Ecto neural progenitor cell (in vitro differentiated cells): Measurements from ENCODE around the gene DGCR6L.
"Not testable (repeated sequence)": the region's sequence is repeated elsewhere in the genome, so short reads cannot be mapped to it uniquely, and the experiment has no call there.

Source experiments
- DNase-seq: peaks from one replicate; pipeline ENCODE4 v3.0.0-alpha.2; 2018; ENCODE audit warnings: low spot score

DGCR6L gene

GRCh38 chr22:20325996-20326395, 6.1 kb upstream of the DGCR6L start:
- not testable (repeated sequence) for DNase-seq

DNA sequence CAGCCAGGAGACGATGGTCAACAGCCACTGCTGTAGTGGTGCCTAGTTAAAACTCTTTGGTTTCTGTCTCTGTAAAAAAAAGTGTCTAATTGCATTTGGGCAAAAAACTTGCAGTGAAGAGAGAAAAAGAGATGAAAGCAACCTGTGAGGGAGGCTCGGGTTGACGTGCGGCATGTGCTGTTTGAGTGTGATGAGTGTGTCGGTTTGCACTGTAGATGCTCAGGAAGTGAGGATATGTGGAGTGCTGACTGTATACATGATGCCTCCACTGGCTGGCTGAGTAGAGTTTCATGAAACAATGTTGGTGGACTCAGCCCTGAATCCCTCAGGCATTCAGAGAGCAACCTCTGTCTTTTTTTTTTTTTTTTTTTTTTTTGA, 4.3 kb upstream of the DGCR6L start:
- DNase-seq = peak; percentile 14

DNA sequence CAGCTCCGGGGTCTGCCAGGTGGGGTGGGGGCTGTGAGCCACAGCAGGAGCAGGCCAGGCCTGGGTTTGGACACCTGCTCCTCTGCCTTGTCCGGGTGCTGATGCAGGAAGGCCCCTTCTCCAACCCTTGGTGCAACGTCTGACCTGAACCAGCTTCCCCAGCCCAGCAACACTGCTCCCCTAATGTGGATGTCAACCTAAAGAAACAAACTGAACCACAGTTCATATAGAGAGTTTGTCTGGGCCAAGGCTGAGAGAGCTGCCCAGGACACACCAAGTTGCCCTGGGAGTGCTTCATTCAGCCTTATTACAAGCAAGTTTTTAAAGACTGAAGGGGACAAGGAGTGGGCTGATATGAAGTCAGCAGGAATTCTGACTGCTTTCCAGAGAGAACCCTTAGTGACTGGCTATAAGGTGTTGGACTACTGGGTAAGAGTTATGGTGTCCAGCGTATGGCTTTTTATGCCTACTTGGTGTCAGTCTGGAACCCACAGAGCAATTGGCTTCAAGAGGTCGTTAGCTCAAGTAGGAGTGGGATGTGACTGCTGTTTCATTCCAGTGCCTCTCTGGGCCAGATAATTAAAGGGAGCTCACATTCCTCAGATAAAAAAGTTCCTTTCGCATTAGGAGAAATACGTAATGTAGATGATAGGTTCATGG, 1.8 kb upstream of the DGCR6L start:
- peak; percentile 37 for DNase-seq

GRCh38 chr22:20320659-20321551, 1.0 kb upstream of the DGCR6L start:
- DNase-seq = peak; percentile 51

- DNase-seq = peak; percentile 67
Observed at GRCh38 chr22:20319041-20319744, 667 bp downstream of the DGCR6L start.

DNA sequence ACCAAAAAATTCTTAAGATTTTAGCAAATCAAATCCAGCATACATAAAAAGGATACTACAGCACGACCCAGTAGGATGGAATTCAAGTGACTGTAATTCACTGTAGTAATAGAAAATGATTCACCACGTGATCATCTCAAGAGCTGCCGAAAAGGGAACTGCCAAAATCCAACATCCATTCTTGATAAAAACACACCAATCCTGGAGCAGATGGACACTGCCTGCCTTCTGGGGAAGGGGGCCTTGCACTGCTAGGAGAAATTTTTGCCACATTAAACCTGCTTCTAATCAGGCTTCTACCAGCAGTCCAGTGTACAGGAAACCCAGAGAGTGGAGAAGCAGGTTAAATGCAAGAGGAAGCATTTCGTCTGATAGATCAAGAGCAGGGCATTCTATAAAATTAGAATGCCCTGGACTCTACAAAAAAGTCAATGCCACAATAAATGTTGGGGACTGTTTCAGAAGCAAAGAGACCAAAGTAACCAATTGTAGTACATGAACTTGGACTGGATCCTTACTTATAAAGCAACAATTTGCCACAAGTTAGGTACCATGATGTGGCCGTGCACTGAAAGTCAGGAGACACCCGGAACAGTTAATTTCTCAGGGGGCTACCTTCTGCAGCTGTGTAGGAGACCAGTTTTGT, 1.7 kb downstream of the DGCR6L start:
- peak; percentile 32 for DNase-seq

DNA sequence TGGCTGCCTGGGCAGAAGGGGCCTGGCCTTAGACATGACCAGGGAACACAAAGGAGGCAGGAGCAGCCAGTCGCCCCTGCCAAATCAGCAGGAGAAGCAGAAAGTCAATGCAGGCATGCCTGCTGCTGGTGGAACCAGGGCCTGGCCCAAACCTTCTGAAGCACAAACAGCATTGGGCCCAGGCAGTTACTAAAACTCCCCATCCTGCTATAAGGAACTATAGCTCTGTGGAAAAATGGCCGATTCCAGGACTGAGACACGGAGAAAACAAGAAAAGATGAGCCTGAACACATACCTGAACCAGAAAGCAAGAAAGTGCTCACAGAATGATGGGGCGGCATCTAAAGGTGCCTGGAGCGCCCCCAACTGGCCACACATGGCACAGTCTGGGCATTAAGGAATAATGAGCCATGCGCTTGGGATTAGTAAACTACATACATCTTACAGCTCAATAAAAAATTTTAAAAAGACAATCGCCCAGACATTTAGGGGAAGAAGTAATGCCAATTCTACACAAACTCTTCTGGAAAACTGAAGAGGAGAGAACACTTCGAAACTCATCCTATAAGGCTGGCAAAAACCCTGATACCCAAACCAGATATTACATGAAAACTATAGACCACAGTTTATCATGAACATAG, 2.3 kb downstream of the DGCR6L start:
- DNase-seq = peak; percentile 46

- DNase-seq = peak; percentile 40
Observed at GRCh38 chr22:20316844-20317401, 2.9 kb downstream of the DGCR6L start.

- DNase-seq = peak; percentile 38
Observed at GRCh38 chr22:20316217-20316843, 3.5 kb downstream of the DGCR6L start.

DNA sequence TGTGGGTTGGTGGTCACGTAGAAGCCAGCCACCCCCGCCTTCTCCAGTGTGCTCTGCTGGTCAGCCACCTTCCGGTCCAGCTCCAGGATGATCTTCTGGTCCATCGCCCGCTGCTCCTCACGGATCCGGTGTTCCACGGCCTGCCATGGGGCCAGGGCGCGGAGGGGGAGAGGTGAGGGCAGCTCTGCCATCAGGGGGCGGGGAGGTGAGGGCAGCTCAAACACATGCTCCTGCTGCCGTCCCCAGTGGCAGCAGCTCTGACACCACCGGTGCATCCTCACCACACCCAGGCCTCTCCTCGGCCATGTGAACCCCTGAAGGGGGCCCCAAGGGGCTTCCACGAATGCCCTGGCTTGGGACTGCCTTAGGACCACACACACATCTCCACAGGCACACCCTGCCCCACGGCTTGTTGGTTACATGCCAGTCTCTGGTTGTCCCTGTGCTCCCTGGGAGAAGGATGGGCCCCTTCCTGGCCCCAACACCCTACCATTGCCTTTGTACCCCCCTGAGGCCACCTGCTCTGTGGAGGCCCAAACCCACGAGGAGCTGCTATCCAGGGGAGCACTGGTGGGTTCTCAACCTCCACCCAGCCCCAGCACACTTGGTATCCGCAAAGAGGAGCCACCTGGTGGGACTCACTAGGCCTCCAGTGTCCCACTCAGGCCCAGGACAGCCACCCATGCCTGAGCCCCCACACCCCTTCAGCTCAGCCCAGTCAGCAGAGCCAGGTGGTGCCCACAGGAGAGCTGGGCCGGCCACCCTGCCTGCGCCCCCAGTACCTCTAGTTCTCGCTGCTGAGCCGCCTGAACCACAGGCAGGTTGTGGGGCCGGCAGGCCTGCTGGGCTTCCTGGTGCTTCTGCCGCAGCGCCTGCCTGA, 4.3 kb downstream of the DGCR6L start:
- peak; percentile 44 for DNase-seq

DNA sequence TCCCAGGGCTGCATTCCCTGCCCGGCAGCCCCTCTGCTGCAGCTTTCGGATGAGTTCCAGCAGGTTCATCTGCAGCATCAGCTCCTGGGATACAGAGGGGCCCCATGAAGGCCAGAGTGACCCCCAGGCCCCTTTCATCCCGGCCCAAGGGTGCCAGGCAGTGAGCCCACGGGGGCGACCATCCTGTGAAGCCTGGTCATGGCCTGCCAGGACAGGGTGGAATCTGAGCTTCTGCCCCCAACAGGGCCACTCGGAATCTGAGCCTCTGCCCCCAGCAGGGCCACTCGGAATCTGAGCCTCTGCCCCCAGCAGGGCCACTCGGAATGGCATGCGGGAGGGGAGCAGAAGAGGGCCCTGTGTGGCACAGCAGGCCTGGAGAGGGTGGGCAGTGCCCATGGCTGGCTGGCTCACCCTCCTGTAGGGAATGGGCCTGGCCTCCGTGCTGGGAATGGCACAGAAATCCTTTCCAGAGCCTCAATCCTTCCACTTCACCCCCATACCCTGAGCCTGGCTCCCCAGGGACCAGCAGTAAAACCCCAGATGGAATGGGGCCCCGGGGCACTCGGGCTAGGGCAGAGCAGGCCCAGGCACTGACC, 5.0 kb downstream of the DGCR6L start:
- DNase-seq = peak; percentile 9

GRCh38 chr22:20314206-20314605, 5.7 kb downstream of the DGCR6L start:
- peak; percentile 12 for DNase-seq

DNA sequence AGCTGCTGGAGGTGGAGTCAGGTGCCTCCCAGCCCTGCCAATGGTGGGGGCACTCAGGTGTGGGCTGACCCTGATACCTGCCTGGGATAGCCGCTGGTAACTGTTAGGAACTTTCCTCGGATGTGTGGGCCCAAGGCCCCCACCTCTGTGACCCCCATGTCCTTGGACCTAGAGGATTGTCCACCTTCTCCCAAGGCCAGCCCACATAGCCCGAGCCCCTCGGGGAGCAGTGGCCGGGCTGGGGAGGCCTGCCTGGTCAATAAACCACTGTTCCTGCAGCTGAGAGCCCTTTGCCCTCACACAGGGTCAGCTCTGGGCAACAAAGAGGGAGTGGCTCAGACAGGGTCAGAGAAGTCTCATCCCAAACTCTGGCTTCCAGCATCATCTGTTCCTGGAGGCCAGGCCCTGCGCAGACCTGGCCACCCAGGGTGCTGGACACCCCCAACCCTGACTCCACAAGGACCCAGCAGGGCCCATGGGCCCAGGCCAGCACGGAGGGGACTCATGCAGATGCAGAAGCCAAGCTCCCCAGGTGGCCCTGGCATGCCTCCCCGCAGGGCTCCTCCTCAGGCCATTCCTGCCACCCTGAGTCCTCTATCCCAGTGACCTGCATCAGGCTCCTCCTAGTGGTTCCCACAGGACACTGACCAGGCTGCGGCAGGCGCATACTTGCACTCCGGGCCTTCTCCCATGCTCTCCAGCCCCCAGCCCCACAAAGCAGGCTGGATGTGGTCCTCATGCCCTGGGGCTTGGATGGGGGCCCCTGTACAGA, 6.4 kb downstream of the DGCR6L start:
- peak; percentile 52 for DNase-seq

DNA sequence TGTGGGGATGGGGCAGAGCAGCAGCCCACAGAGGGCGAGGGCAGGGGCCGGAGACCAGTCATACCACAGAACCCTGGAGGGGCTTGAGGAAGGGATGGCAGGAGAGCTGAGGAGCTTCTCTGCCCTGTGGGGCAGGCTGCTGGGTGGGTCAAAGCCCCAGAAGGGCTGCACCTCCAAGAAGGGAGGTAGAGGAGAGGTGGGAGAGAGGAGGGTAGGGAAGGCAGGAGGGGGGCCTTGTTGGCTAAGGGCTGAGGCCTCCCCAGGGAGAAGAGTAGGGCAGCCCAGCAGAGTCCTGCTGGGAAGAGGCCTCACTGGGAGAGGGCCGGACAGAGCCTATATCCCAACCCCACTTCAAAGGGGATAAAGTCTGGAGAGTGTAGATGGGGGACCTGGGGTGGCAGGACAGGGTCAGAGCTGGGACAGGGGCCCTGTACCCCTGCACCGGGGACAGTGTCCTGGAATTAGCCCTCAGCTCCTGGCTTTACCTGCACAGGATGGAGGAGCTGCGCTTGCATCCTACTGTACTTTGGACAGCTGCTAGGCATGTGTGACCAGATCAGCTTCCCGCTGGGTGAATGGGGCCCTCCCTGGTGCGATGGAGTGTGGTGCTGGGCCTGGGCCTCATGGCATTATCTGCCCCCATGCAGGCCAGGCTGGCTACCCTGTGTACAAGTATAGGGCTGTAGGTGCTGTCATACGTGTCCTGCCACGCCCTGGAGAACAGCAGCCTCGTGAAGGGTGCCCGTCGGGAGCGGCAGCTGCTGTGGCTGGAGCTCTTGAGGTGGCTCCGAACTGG, 7.3 kb downstream of the DGCR6L start:
- DNase-seq = peak; percentile 38

- peak; percentile 33 for DNase-seq
Observed at GRCh38 chr22:20311249-20312062, 8.4 kb downstream of the DGCR6L start.

DNA sequence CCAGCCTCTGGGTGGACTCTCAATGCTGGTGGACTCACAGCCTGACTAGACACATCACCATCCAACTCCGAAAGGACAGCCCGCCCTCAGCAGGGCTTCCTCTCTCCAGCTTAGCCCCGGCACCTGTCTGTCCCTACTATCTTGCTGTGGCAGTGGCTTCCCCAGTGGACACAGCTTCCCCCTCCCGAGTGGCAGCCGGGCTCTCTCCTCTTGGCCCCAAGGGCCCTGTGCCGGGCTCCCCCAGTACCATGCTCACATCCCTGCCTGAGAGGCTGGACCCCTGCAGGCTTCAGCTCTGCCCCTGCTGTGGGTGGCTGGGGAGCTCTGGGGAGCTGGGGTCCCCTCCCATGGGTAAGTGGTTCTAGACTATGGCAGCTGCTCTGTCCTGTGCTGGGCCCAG, 9.1 kb downstream of the DGCR6L start:
- not testable (repeated sequence) for DNase-seq

GRCh38 chr22:20310180-20310579, 9.7 kb downstream of the DGCR6L start:
- DNase-seq = not testable (repeated sequence)
